OCI-LY7 (cell line): ENCODE data around the gene GNAZ. TPM values are rescaled to one million over a fixed set of nuclear protein-coding genes. Genes with fewer than 3 reads are reported as not detected.

ENCODE experiments used
- BruUV-seq: library from RNA; stranded (reverse); fragments of 400-500 nt; replicated peaks from 2 replicates; lab custom pipeline; 2021; lab: Mats Ljungman, UMichigan
- CTCF ChIA-PET: fragments of 300-600 bp; sonication (Branson Sonifier 250); formaldehyde crosslinking; loops from one replicate; lab custom pipeline; 2022; ENCODE audit warnings: antibody characterized with exemption; ENCODE audit not compliant: unreplicated experiment; lab: Charles Lee
- POLR2A ChIA-PET: fragments of 300-600 bp; sonication (Branson Sonifier 250); formaldehyde crosslinking; loops from one replicate; lab custom pipeline; 2022; ENCODE audit warnings: antibody characterized with exemption; lab: Charles Lee
- DNase-seq: peaks from one replicate; pipeline ENCODE4 v3.0.0-alpha.2; 2015; ENCODE audit warnings: low spot score
- H2AFZ ChIP-seq: fragments of 200-600 bp; sonication (generic), shearing (Covaris generic); 2 replicates; pipeline ENCODE4 v1.6.1; 2014; ENCODE audit warnings: mild to moderate bottlenecking, antibody characterized with exemption, low read length, moderate library complexity
- H3K27ac ChIP-seq: fragments of 200-600 bp; sonication (generic); 2 replicates; pipeline ENCODE4 v1.5.1; 2014; ENCODE audit warnings: mixed run types, low read depth, mild to moderate bottlenecking, moderate library complexity, low read length, inconsistent platforms; ENCODE audit not compliant: poor library complexity, severe bottlenecking
- H3K36me3 ChIP-seq: fragments of 200-600 bp; sonication (generic); 2 replicates; pipeline ENCODE4 v1.6.1; 2014; ENCODE audit warnings: mild to moderate bottlenecking, antibody characterized with exemption, low read length, moderate library complexity, mixed read lengths; ENCODE audit not compliant: insufficient read depth
- H3K4me1 ChIP-seq: fragments of 200-600 bp; sonication (generic); 2 replicates; pipeline ENCODE4 v1.5.1; 2014; ENCODE audit warnings: mild to moderate bottlenecking, low read length; ENCODE audit not compliant: insufficient read depth, poor library complexity, severe bottlenecking
- H3K4me2 ChIP-seq: fragments of 200-600 bp; sonication (generic); 2 replicates; pipeline ENCODE4 v1.6.1; 2014; ENCODE audit warnings: mild to moderate bottlenecking, low read length
- H3K4me3 ChIP-seq: fragments of 200-600 bp; sonication (generic); 2 replicates; pipeline ENCODE4 v1.5.1; 2014; ENCODE audit warnings: mild to moderate bottlenecking, low read depth, low read length; ENCODE audit not compliant: poor library complexity, severe bottlenecking
- H3K79me2 ChIP-seq: fragments of 200-600 bp; sonication (generic); 2 replicates; pipeline ENCODE4 v1.6.1; 2016; ENCODE audit warnings: low read depth, mild to moderate bottlenecking, low read length, moderate library complexity, mixed read lengths; ENCODE audit not compliant: insufficient read depth
- H3K9me2 ChIP-seq: fragments of 200-600 bp; sonication (generic); 2 replicates; pipeline ENCODE4 v1.6.1; 2016; ENCODE audit warnings: mild to moderate bottlenecking, low read length, mixed read lengths; ENCODE audit not compliant: insufficient read depth
- H3K9me3 ChIP-seq: fragments of 200-600 bp; sonication (generic); 2 replicates; pipeline ENCODE4 v1.6.1; 2014; ENCODE audit warnings: mild to moderate bottlenecking, mixed run types, low read length, mixed read lengths
- H4K20me1 ChIP-seq: fragments of 200-600 bp; sonication (generic); 2 replicates; pipeline ENCODE4 v1.6.1; 2014; ENCODE audit warnings: mild to moderate bottlenecking, antibody characterized with exemption, low read length, moderate library complexity, mixed read lengths; ENCODE audit not compliant: insufficient read depth
- EZH2phosphoT487 ChIP-seq: fragments of 200-600 bp; sonication (generic); IDR thresholded peaks from 2 replicates; pipeline ENCODE4 v1.6.1; 2018; ENCODE audit warnings: low read depth, borderline replicate concordance, mild to moderate bottlenecking, mixed run types, antibody characterized with exemption, low read length, moderate library complexity, mixed read lengths
- intact Hi-C: fragments of 100-400 bp; cut with micrococcal nuclease; formaldehyde crosslinking; loops from one replicate; pipeline ENCODE4 v1.10.0; 2022; ENCODE audit not compliant: unreplicated experiment
- total RNA-seq, 2 experiments: library from RNA; depleted of rRNA in 1 of 2; stranded (reverse); fragments of >200 nt in 1 of 2; shearing (Covaris generic) in 1 of 2; gene quantifications; 2 replicates each; pipeline ENCODE4 v1.2.3, GENCODE V29; 2014 to 2022
- TF ChIP-seq, protein P1 (sequence below): fragments of 200-600 bp; sonication (generic); conservative IDR thresholded peaks from 2 replicates; pipeline ENCODE4 v1.5.1; 2014; ENCODE audit warnings: mild to moderate bottlenecking, antibody characterized with exemption, low read length, moderate library complexity, mixed read lengths

GNAZ gene
- total RNA-seq, 2 experiments from 2014 or later, result 38.5 to 46.4 TPM

DNA sequence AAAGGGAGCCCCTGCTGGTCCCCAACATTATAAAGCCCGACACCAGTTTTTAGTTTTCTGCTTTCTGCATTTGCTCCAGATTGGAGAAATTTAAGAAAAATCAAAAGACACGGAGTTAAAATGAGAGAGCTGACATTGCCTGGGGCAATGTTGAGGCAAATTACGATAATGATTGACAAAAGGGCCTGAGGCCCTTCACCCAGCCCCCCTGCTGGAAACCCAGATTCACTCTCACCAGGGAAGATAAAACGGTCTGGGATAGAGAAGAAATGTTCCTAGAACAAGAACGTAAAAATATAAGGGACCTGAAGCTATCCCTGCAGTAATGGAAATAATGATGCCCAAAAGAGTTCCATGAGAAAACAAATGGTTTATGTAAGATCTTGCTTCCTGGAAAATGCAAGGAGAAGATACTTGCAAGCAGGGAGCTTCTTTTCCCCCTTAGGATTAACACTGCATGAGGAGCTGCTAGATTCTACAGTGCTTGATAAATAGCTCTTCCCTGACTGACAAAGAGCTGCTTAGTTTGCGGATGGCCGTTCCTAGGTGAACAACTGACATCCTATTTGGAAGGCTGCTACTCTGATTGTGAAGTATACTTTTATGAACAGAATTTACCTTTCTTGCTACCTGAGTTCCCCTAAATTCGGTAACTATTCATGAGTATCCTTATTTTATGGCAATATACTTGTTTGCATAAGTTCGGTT, 40.6 kb upstream of the GNAZ start:
- Histone ChIP-seq H3K9me2 (no peaks in the 10 kb centered on the region), H3K36me3 (peaks cover 46% of the 10 kb centered on the region), H3K4me2 (peak overlapping the region; percentile 14), H2AFZ (no peak overlapping the region), H3K4me3 (no peak overlapping the region), H3K27ac (no peak overlapping the region), H3K9me3 (peaks cover 19% of the 10 kb centered on the region), H4K20me1 (no peaks in the 10 kb centered on the region), H3K4me1 (peaks cover 74% of the 10 kb centered on the region), H3K79me2 (peaks cover 21% of the 10 kb centered on the region)
- intact Hi-C loops, result loop anchor here (10.0 kb wide), 1 partner anchor 865 kb away; no protein-coding TSS in a partner anchor
- no peak for TF ChIP-seq EZH2phosphoT487
- TF ChIP-seq, protein P1, sequence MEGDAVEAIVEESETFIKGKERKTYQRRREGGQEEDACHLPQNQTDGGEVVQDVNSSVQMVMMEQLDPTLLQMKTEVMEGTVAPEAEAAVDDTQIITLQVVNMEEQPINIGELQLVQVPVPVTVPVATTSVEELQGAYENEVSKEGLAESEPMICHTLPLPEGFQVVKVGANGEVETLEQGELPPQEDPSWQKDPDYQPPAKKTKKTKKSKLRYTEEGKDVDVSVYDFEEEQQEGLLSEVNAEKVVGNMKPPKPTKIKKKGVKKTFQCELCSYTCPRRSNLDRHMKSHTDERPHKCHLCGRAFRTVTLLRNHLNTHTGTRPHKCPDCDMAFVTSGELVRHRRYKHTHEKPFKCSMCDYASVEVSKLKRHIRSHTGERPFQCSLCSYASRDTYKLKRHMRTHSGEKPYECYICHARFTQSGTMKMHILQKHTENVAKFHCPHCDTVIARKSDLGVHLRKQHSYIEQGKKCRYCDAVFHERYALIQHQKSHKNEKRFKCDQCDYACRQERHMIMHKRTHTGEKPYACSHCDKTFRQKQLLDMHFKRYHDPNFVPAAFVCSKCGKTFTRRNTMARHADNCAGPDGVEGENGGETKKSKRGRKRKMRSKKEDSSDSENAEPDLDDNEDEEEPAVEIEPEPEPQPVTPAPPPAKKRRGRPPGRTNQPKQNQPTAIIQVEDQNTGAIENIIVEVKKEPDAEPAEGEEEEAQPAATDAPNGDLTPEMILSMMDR, result peak; percentile 49
- POLR2A ChIA-PET, result interaction anchor here (0.5 kb wide), 1 partner anchor 100 kb away, joined by 3 read pairs; no protein-coding TSS in a partner anchor
- no TSS peak for BruUV-seq
- DNase-seq, result no peak
- CTCF ChIA-PET, result no interaction called here

DNA sequence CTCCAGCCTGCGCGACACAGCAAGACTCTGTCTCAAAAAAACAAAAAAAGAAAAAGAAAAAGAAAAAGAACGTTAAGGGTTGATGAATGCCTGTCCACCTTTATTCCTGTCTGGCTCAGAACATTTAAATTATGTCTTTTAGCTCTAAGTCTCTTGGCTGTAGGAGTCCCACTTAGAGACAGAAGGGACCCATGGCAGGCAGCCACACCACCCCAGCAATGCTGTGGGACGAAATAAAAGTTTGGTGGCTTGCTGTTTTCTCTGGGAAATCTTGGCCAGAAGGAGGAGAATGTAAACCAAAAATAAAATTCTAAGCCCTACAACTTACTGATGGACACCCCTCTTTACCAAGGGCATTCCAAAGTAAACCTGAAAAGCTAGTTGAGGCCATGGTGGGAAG, 38.9 kb upstream of the GNAZ start:
- ChIA-PET POLR2A (no interaction called here), CTCF (no interaction called here)
- no TSS peak for BruUV-seq
- Histone ChIP-seq H3K4me2 (peak overlapping the region; percentile 63), H3K27ac (peak overlapping the region; percentile 98), H4K20me1 (no peaks in the 10 kb centered on the region), H3K9me3 (peaks cover 19% of the 10 kb centered on the region), H3K36me3 (peaks cover 44% of the 10 kb centered on the region), H3K4me1 (peaks cover 83% of the 10 kb centered on the region), H3K4me3 (peak overlapping the region; percentile 48), H3K9me2 (no peaks in the 10 kb centered on the region), H3K79me2 (peaks cover 21% of the 10 kb centered on the region), H2AFZ (no peak overlapping the region)
- TF ChIP-seq EZH2phosphoT487, result no peak
- TF ChIP-seq, protein P1, result no peak
- no peak for DNase-seq
- intact Hi-C loops, result loop anchor here (10.0 kb wide), 1 partner anchor 867 kb away; no protein-coding TSS in a partner anchor

DNA sequence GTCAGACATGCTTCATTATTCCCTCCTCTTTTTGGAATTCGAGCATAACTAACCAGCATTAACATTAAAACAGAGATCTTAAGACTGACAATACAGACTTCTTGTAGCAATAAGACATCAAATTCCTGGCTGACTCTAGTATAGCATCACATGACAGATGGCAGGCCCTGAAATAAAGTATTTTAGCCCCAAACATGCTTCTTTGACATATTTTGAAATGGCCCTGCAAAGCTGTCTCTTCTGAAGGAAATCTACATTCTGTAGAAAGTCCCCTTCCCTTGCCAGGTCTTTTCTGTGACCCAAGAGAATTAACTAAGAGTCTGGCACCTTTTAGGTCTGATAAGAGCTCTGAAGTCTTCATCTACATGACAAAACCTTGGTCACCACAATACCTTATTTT, 38.5 kb upstream of the GNAZ start:
- peaks cover 19% of the 10 kb centered on the region for H3K9me3 ChIP-seq
- H3K9me2 ChIP-seq, result no peaks in the 10 kb centered on the region
- H3K4me2 ChIP-seq, result peak overlapping the region; percentile 63
- H3K4me1 ChIP-seq, result peaks cover 83% of the 10 kb centered on the region
- H3K4me3 ChIP-seq, result peak overlapping the region; percentile 48
- H3K27ac ChIP-seq, result peak overlapping the region; percentile 98
- H2AFZ ChIP-seq, result no peak overlapping the region; the same call in 1 of the 2 replicates
- intact Hi-C loops, result loop anchor here (10.0 kb wide), 1 partner anchor 867 kb away; no protein-coding TSS in a partner anchor
- no TSS peak for BruUV-seq
- H3K36me3 ChIP-seq, result peaks cover 40% of the 10 kb centered on the region
- peaks cover 21% of the 10 kb centered on the region for H3K79me2 ChIP-seq
- DNase-seq, result no peak
- ChIA-PET CTCF (no interaction called here), POLR2A (interaction anchor here (1.0 kb wide), 1 partner anchor 115 kb away, joined by 3 read pairs; no protein-coding TSS in a partner anchor)
- no peaks in the 10 kb centered on the region for H4K20me1 ChIP-seq
- TF ChIP-seq, protein P1, result no peak
